OCI-LY3 (cell line): ENCODE measurements around the gene PLIN5.

Experiments used
- EZH2phosphoT487 ChIP-seq: fragments of 200-600 bp; shearing (Covaris generic); IDR thresholded peaks from 2 replicates; pipeline ENCODE4 v1.6.1; 2018; ENCODE audit warnings: antibody characterized with exemption, mixed run types, low read depth
- TF ChIP-seq, protein P1 (sequence below): fragments of 200-600, 300-600 bp; sonication (generic); IDR thresholded peaks from 2 replicates; pipeline ENCODE4 v1.5.1; 2014; ENCODE audit warnings: antibody characterized with exemption, low read length, low read depth

DNA sequence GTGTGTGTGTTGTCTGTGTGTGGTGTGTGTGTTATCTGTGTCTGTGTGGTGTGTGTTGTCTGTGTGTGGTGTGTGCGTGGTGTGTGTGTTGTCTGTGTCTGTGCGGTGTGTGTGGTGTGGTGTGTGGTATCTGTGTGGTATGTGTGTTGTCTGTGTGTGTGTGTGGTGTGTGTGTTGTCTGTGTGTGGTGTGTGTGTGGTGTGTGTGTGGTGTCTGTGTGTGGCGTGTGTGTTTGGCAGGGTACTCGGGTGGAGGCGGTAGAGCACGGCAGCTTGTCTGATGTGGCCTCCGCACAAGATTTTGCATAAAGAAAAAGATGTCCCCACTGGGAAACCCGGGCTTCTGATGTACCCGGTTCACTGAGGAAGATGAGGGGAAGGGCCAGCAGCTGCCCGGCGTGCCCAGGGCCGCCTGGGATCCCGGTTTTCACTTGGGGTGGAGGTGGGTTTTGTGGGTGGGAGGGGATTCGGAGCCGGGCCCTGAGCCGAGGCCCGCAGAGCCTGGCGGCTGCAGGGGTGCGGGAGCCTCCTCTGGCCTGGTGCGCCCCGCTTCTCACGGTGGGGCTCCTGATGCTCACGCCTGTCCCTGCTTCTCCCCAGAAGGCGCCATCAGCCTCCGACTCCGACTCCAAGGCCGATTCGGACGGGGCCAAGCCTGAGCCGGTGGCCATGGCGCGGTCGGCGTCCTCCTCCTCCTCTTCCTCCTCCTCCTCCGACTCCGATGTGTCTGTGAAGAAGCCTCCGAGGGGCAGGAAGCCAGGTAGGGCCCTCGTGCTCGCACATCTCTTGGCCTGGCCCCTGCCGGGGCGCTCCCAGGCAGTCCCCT is 41.7 kb downstream of the PLIN5 start:
- TF ChIP-seq, protein P1, sequence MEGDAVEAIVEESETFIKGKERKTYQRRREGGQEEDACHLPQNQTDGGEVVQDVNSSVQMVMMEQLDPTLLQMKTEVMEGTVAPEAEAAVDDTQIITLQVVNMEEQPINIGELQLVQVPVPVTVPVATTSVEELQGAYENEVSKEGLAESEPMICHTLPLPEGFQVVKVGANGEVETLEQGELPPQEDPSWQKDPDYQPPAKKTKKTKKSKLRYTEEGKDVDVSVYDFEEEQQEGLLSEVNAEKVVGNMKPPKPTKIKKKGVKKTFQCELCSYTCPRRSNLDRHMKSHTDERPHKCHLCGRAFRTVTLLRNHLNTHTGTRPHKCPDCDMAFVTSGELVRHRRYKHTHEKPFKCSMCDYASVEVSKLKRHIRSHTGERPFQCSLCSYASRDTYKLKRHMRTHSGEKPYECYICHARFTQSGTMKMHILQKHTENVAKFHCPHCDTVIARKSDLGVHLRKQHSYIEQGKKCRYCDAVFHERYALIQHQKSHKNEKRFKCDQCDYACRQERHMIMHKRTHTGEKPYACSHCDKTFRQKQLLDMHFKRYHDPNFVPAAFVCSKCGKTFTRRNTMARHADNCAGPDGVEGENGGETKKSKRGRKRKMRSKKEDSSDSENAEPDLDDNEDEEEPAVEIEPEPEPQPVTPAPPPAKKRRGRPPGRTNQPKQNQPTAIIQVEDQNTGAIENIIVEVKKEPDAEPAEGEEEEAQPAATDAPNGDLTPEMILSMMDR, result no peak
- no peak for TF ChIP-seq EZH2phosphoT487
